SKM-1 treated with dmso at 0.1 percent for 144 hours (cell line): Measurements from ENCODE around the gene RCC1.
"Not testable (repeated sequence)": the region's sequence is repeated elsewhere in the genome, so short reads cannot be mapped to it uniquely, and the experiment has no call there.

Experiments used
- DNase-seq: peaks from one replicate; lab custom pipeline; 2025; ENCODE audit not compliant: unreplicated experiment; lab: John Stamatoyannopoulos, UW

The RCC1 gene

GRCh38 chr1:28505406-28506187 is at the start of gene RCC1:
Gene RCC1, plus strand, starts transcription at chr1:28506043. Its CDS starts 23,824 bp downstream, at chr1:28529867.
- DNase-seq, result peak; percentile 97

GRCh38 chr1:28456078-28456477 is 49.8 kb upstream of the RCC1 start:
- no peak for DNase-seq

- DNase-seq, result no peak
Measured at GRCh38 chr1:28457678-28458077, 48.2 kb upstream of the RCC1 start.

- DNase-seq, result no peak
Measured at GRCh38 chr1:28458237-28459228, 47.3 kb upstream of the RCC1 start.

GRCh38 chr1:28466226-28466778 is 39.5 kb upstream of the RCC1 start:
- no peak for DNase-seq

- DNase-seq, result peak; percentile 11
Measured at GRCh38 chr1:28470146-28470545, 35.7 kb upstream of the RCC1 start.

GRCh38 chr1:28479497-28479896 is 26.3 kb upstream of the RCC1 start:
- DNase-seq, result not testable (repeated sequence)

- DNase-seq, result no peak
Measured at GRCh38 chr1:28480308-28480707, 25.5 kb upstream of the RCC1 start.

GRCh38 chr1:28482138-28482537 is 23.7 kb upstream of the RCC1 start:
- DNase-seq, result no peak

- DNase-seq, result no peak
Measured at GRCh38 chr1:28482702-28483101, 23.1 kb upstream of the RCC1 start.

GRCh38 chr1:28494737-28495136 is 11.1 kb upstream of the RCC1 start:
- DNase-seq, result no peak

- no peak for DNase-seq
Measured at GRCh38 chr1:28499553-28499952, 6.3 kb upstream of the RCC1 start.

- no peak for DNase-seq
Measured at GRCh38 chr1:28501925-28502324, 3.9 kb upstream of the RCC1 start.

GRCh38 chr1:28503117-28503516 is 2.7 kb upstream of the RCC1 start:
- no peak for DNase-seq

- no peak for DNase-seq
Measured at GRCh38 chr1:28506907-28507246, 1.0 kb downstream of the RCC1 start.

GRCh38 chr1:28507247-28507645 is 1.4 kb downstream of the RCC1 start:
- no peak for DNase-seq

- DNase-seq, result no peak
Measured at GRCh38 chr1:28507646-28508434, 2.0 kb downstream of the RCC1 start.

- DNase-seq, result no peak
Measured at GRCh38 chr1:28508435-28508754, 2.6 kb downstream of the RCC1 start.

GRCh38 chr1:28509705-28510272 is 3.9 kb downstream of the RCC1 start:
- no peak for DNase-seq

- peak; percentile 34 for DNase-seq
Measured at GRCh38 chr1:28510273-28510969, 4.6 kb downstream of the RCC1 start.
